Glutamatergic neuron (in vitro differentiated cells): Measurements from ENCODE around the gene RAD50. TPM values are rescaled to one million over a fixed set of nuclear protein-coding genes. Genes with fewer than 3 reads are reported as not detected.

Experiments used
- DNase-seq: peaks from one replicate; pipeline ENCODE4 v3.0.0; 2022
- H3K27ac Mint-ChIP-seq: one replicate; pipeline ENCODE4 v1.8.0; 2020; ENCODE audit warnings: mild to moderate bottlenecking, mixed read lengths, inconsistent platforms; ENCODE audit not compliant: unreplicated experiment
- H3K27me3 Mint-ChIP-seq: one replicate; pipeline ENCODE4 v1.8.0; 2020; ENCODE audit warnings: mild to moderate bottlenecking, moderate library complexity, mixed read lengths, inconsistent platforms; ENCODE audit not compliant: unreplicated experiment
- H3K36me3 Mint-ChIP-seq: one replicate; pipeline ENCODE4 v1.8.0; 2020; ENCODE audit warnings: mild to moderate bottlenecking, mixed read lengths, inconsistent platforms; ENCODE audit not compliant: unreplicated experiment
- H3K4me1 Mint-ChIP-seq: one replicate; pipeline ENCODE4 v1.8.0; 2020; ENCODE audit warnings: mild to moderate bottlenecking, low read depth, mixed read lengths, inconsistent platforms; ENCODE audit not compliant: unreplicated experiment
- H3K4me3 Mint-ChIP-seq: one replicate; pipeline ENCODE4 v1.8.0; 2020; ENCODE audit warnings: mild to moderate bottlenecking, mixed read lengths, inconsistent platforms; ENCODE audit not compliant: unreplicated experiment
- H3K9me3 Mint-ChIP-seq: one replicate; pipeline ENCODE4 v1.8.0; 2020; ENCODE audit warnings: mild to moderate bottlenecking, moderate library complexity, mixed read lengths, inconsistent platforms; ENCODE audit not compliant: unreplicated experiment
- CTCF ChIP-seq: fragments of 200-600 bp; sonication (generic); IDR thresholded peaks from one replicate; pipeline ENCODE4 v1.5.0; 2021; ENCODE audit not compliant: partially characterized antibody, unreplicated experiment
- total RNA-seq: library from RNA; stranded (reverse); fragmentation: NEBNext Ultra II Directional; extraction: Animal tissue kit (Norgen Biotek cat#: 25700); gene quantifications from one replicate; pipeline ENCODE4 v1.2.1, GENCODE V29; 2021; ENCODE audit not compliant: unreplicated experiment

RAD50 gene
- total RNA-seq, 1 donor from 2014 or later, result 34.9 TPM

- no peaks in the 10 kb centered on the region for H3K36me3 Mint-ChIP-seq
- peaks cover 16% of the 10 kb centered on the region for H3K4me1 Mint-ChIP-seq
- TF ChIP-seq CTCF, result no peak
- peaks cover 9% of the 10 kb centered on the region for H3K27me3 Mint-ChIP-seq
- no peak for DNase-seq
- no peak overlapping the region for H3K4me3 Mint-ChIP-seq
- no peak overlapping the region for H3K27ac Mint-ChIP-seq
- peaks cover 8% of the 10 kb centered on the region for H3K9me3 Mint-ChIP-seq
Measured at GRCh38 chr5:132664696-132665209, 108.0 kb downstream of the RAD50 start.

GRCh38 chr5:132665574-132666080 is 108.8 kb downstream of the RAD50 start:
- Mint-ChIP-seq H3K27ac (no peak overlapping the region), H3K27me3 (peaks cover 7% of the 10 kb centered on the region), H3K36me3 (no peaks in the 10 kb centered on the region), H3K4me3 (no peak overlapping the region), H3K4me1 (peaks cover 16% of the 10 kb centered on the region), H3K9me3 (peaks cover 8% of the 10 kb centered on the region)
- DNase-seq, result no peak
- no peak for TF ChIP-seq CTCF

GRCh38 chr5:132666310-132667123 is 109.7 kb downstream of the RAD50 start:
- no peak for TF ChIP-seq CTCF
- Mint-ChIP-seq H3K4me1 (peaks cover 14% of the 10 kb centered on the region), H3K36me3 (no peaks in the 10 kb centered on the region), H3K4me3 (no peak overlapping the region), H3K9me3 (peaks cover 5% of the 10 kb centered on the region), H3K27me3 (peaks cover 7% of the 10 kb centered on the region), H3K27ac (no peak overlapping the region)
- no peak for DNase-seq

GRCh38 chr5:132667309-132667708 is 110.5 kb downstream of the RAD50 start:
- Mint-ChIP-seq H3K27ac (no peak overlapping the region), H3K27me3 (peaks cover 3% of the 10 kb centered on the region), H3K9me3 (peaks cover 5% of the 10 kb centered on the region), H3K4me3 (no peak overlapping the region), H3K36me3 (no peaks in the 10 kb centered on the region), H3K4me1 (peaks cover 14% of the 10 kb centered on the region)
- DNase-seq, result no peak
- TF ChIP-seq CTCF, result no peak
